ENCODE measurements around the gene CPNE5.

CPNE5 gene

DNA sequence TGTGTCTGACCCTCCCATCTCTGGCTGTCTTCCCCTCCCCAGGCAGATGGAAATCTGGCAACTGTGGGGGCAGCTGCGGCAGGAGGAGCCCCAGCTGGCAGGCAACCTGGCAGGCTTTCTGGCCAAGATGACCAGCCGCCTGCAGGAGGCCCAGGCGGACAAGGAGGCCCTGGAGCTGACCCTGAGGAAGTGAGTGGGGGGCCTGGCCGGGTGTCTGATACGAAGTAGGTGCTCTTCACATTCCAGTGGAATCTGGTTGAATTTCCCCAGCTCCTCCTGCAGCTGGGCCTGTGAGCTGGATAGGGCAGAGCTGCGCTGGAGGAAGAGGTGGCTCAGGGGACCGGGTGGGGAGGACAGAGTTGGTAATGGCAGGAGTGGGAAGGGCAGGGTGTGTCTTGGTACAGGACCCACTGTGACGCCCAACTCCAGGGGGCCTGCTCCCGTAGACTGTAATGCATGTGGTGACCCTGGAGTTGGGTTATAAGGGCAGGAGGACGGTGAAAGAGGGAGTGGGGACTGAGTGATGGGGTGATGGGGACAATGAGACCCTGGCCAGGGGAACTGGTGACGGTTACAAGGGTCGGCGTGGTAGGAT lies 121.9 kb downstream of the CPNE5 start:
- H3F3A ChIP-seq (ENCODE audit: low read depth), result no peaks in the 10 kb centered on the region
- peaks cover 76% of the 10 kb centered on the region; the same call in 1 of the 2 replicates for H3K36me3 ChIP-seq (ENCODE audit: insufficient read depth, low read length)
- no peak overlapping the region for H3K4me2 ChIP-seq (ENCODE audit: low read depth, low read length, poor library complexity, severe bottlenecking)
- H3K4me1 ChIP-seq (ENCODE audit: insufficient read depth, low read length, poor library complexity, severe bottlenecking), result no peaks in the 10 kb centered on the region
- no peaks in the 10 kb centered on the region for H3K27me3 ChIP-seq (ENCODE audit: insufficient read depth, low read length, poor library complexity, severe bottlenecking)
- H3K4me3 ChIP-seq (ENCODE audit: low read length, poor library complexity, severe bottlenecking), result no peak overlapping the region
- H3K9me2 ChIP-seq (replicated peaks; ENCODE audit: low read depth, low read length), result no peaks in the 10 kb centered on the region
- TF ChIP-seq, protein P1, sequence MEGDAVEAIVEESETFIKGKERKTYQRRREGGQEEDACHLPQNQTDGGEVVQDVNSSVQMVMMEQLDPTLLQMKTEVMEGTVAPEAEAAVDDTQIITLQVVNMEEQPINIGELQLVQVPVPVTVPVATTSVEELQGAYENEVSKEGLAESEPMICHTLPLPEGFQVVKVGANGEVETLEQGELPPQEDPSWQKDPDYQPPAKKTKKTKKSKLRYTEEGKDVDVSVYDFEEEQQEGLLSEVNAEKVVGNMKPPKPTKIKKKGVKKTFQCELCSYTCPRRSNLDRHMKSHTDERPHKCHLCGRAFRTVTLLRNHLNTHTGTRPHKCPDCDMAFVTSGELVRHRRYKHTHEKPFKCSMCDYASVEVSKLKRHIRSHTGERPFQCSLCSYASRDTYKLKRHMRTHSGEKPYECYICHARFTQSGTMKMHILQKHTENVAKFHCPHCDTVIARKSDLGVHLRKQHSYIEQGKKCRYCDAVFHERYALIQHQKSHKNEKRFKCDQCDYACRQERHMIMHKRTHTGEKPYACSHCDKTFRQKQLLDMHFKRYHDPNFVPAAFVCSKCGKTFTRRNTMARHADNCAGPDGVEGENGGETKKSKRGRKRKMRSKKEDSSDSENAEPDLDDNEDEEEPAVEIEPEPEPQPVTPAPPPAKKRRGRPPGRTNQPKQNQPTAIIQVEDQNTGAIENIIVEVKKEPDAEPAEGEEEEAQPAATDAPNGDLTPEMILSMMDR (conservative IDR thresholded peaks at IDR 0.05; ENCODE audit: low read length), result no peak
- no peak for TF ChIP-seq EZH2phosphoT487 (IDR thresholded peaks at IDR 0.05; ENCODE audit: borderline replicate concordance)
- H4K20me1 ChIP-seq (ENCODE audit: insufficient read depth, low read length, poor library complexity, severe bottlenecking), result no peaks in the 10 kb centered on the region
- no peaks in the 10 kb centered on the region for H3K9me3 ChIP-seq (ENCODE audit: insufficient read depth, low read depth, low read length)
- no peaks in the 10 kb centered on the region for H3K79me2 ChIP-seq (ENCODE audit: insufficient read depth, low read length)
- no peak overlapping the region for H3K9ac ChIP-seq (ENCODE audit: low read depth, low read length, poor library complexity, severe bottlenecking)
- no peak overlapping the region for H2AFZ ChIP-seq (ENCODE audit: low read length)

DNA sequence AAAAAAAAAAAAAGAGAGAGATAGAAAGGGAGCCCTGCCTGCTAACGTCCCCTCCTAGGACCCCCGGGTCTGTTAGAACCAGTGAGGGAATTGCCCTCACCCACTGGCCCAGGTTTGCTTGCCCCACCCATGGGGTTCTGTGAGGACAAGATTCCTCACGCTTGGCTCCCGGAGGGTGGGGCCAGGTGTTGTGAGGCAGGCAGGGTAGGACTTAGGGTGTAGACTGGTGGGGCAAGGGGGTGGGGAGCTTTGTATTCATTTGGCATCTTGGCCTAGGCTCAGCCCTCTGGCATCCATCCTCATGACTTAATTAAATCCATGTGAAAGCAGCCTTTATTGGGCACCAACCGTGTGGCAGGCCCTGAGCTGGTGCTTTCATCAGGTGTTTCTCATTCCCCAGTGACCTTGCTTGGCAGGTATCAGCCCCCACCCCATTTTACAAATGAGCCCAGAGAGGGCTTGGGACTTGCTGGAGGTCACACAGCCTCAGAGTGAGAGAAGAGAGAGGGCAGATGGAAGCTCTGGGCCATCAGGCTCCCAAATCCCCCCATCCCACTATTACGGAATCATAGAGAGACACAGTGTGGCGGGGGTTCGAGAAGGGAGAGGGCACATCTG lies 122.7 kb downstream of the CPNE5 start:
- no peak overlapping the region for H2AFZ ChIP-seq (ENCODE audit: low read length)
- H3K27me3 ChIP-seq (ENCODE audit: insufficient read depth, low read length, poor library complexity, severe bottlenecking), result no peaks in the 10 kb centered on the region
- H3K4me1 ChIP-seq (ENCODE audit: insufficient read depth, low read length, poor library complexity, severe bottlenecking), result no peaks in the 10 kb centered on the region
- H3F3A ChIP-seq (ENCODE audit: low read depth), result no peaks in the 10 kb centered on the region
- no peak overlapping the region for H3K9ac ChIP-seq (ENCODE audit: low read depth, low read length, poor library complexity, severe bottlenecking)
- no peaks in the 10 kb centered on the region for H3K79me2 ChIP-seq (ENCODE audit: insufficient read depth, low read length)
- no peak overlapping the region for H3K4me3 ChIP-seq (ENCODE audit: low read length, poor library complexity, severe bottlenecking)
- no peak overlapping the region for H3K4me2 ChIP-seq (ENCODE audit: low read depth, low read length, poor library complexity, severe bottlenecking)
- no peaks in the 10 kb centered on the region for H3K9me2 ChIP-seq (replicated peaks; ENCODE audit: low read depth, low read length)
- peaks cover 76% of the 10 kb centered on the region; the same call in 1 of the 2 replicates for H3K36me3 ChIP-seq (ENCODE audit: insufficient read depth, low read length)
- TF ChIP-seq, protein P1 (conservative IDR thresholded peaks at IDR 0.05; ENCODE audit: low read length), result no peak
- TF ChIP-seq EZH2phosphoT487 (IDR thresholded peaks at IDR 0.05; ENCODE audit: borderline replicate concordance), result no peak
- H4K20me1 ChIP-seq (ENCODE audit: insufficient read depth, low read length, poor library complexity, severe bottlenecking), result no peaks in the 10 kb centered on the region
- H3K9me3 ChIP-seq (ENCODE audit: insufficient read depth, low read depth, low read length), result no peaks in the 10 kb centered on the region

DNA sequence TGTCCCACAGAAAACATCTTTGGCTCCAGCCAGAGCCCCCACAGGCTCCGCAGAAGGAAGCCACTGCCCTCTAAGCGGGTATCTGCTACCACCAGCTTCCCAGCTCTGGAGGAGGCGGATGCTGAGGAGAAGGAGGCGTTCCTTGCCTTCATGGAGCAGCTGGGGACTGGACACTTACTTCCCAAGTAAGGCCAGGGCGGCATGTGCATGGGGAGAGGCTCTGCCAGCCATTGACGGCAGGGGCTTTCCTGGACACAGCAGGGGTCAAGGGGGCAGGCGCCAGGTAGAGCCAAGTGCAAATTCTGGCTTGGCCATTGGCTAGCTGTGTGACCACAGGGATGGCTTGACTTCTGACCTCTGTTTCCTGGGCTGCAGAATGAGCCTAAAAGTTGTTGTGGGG lies 123.8 kb downstream of the CPNE5 start:
- Histone ChIP-seq H3K4me3 (ENCODE audit: low read length, poor library complexity, severe bottlenecking) (no peak overlapping the region), H4K20me1 (ENCODE audit: insufficient read depth, low read length, poor library complexity, severe bottlenecking) (peaks cover 5% of the 10 kb centered on the region), H3F3A (ENCODE audit: low read depth) (no peaks in the 10 kb centered on the region), H2AFZ (ENCODE audit: low read length) (no peak overlapping the region), H3K4me1 (ENCODE audit: insufficient read depth, low read length, poor library complexity, severe bottlenecking) (no peaks in the 10 kb centered on the region), H3K79me2 (ENCODE audit: insufficient read depth, low read length) (no peaks in the 10 kb centered on the region), H3K36me3 (ENCODE audit: insufficient read depth, low read length) (peaks cover 73% of the 10 kb centered on the region; the same call in 1 of the 2 replicates), H3K9me2 (replicated peaks; ENCODE audit: low read depth, low read length) (no peaks in the 10 kb centered on the region), H3K9ac (ENCODE audit: low read depth, low read length, poor library complexity, severe bottlenecking) (no peak overlapping the region), H3K27me3 (ENCODE audit: insufficient read depth, low read length, poor library complexity, severe bottlenecking) (no peaks in the 10 kb centered on the region), H3K9me3 (ENCODE audit: insufficient read depth, low read depth, low read length) (no peaks in the 10 kb centered on the region), H3K4me2 (ENCODE audit: low read depth, low read length, poor library complexity, severe bottlenecking) (no peak overlapping the region)
- no peak for TF ChIP-seq EZH2phosphoT487 (IDR thresholded peaks at IDR 0.05; ENCODE audit: borderline replicate concordance)
- TF ChIP-seq, protein P1 (conservative IDR thresholded peaks at IDR 0.05; ENCODE audit: low read length), result no peak

Data from Loucy (cell line).